Muscle of leg (tissue), 11 donors: ENCODE measurements around the gene LRRC3. TPM values are rescaled to one million over a fixed set of nuclear protein-coding genes. Genes with fewer than 3 reads are reported as not detected.

ENCODE experiments used
- DNase-seq: peaks from one replicate; pipeline ENCODE4 v3.0.0; 2013
- H3K27ac ChIP-seq: one replicate; pipeline ENCODE4 v1.5.1; 2013; ENCODE audit warnings: mild to moderate bottlenecking, low read length, control low read depth
- H3K27me3 ChIP-seq: one replicate; pipeline ENCODE4 v1.6.1; 2013; ENCODE audit warnings: low read length; ENCODE audit not compliant: control insufficient read depth, insufficient read depth
- H3K36me3 ChIP-seq: one replicate; pipeline ENCODE4 v1.6.1; 2013; ENCODE audit warnings: low read length; ENCODE audit not compliant: control insufficient read depth, insufficient read depth
- H3K4me1 ChIP-seq: one replicate; pipeline ENCODE4 v1.6.1; 2013; ENCODE audit warnings: low read length; ENCODE audit not compliant: control insufficient read depth, insufficient read depth
- H3K4me3 ChIP-seq: one replicate; pipeline ENCODE4 v1.5.1; 2013; ENCODE audit warnings: low read length, control low read depth
- H3K9me3 ChIP-seq: replicated peaks from 2 replicates; pipeline ENCODE4 v1.6.1; 2013; ENCODE audit warnings: low read depth, low read length; ENCODE audit not compliant: control insufficient read depth
- WGBS: methylation state at CpG from one replicate; pipeline ENCODE4 v1.1.5; 2013; ENCODE audit warnings: missing lambda C conversion rate; ENCODE audit not compliant: insufficient coverage; 5-methylcytosine and 5-hydroxymethylcytosine counted together
- polyA plus RNA-seq, 8 donors: library from polyadenylated mRNA; unstranded; fragments of 120-200 nt; gene quantifications; one replicate each; pipeline versions ENCODE4 v1.2.1 to v1.2.3, GENCODE V29; 2013; ENCODE audit warnings: inconsistent platforms in 1 of 8, low replicate concordance in 1 of 8; ENCODE audit not compliant: insufficient read length in 8 of 8, insufficient read depth in 1 of 8
- total RNA-seq: library from RNA; stranded (reverse); fragments of 120-200 nt; gene quantifications from one replicate; pipeline ENCODE4 v1.2.4, GENCODE V29; 2013

The LRRC3 gene
- total and polyA plus RNA-seq, 9 donors, result 0.98 to 4.2 (median 2.5) TPM

DNA sequence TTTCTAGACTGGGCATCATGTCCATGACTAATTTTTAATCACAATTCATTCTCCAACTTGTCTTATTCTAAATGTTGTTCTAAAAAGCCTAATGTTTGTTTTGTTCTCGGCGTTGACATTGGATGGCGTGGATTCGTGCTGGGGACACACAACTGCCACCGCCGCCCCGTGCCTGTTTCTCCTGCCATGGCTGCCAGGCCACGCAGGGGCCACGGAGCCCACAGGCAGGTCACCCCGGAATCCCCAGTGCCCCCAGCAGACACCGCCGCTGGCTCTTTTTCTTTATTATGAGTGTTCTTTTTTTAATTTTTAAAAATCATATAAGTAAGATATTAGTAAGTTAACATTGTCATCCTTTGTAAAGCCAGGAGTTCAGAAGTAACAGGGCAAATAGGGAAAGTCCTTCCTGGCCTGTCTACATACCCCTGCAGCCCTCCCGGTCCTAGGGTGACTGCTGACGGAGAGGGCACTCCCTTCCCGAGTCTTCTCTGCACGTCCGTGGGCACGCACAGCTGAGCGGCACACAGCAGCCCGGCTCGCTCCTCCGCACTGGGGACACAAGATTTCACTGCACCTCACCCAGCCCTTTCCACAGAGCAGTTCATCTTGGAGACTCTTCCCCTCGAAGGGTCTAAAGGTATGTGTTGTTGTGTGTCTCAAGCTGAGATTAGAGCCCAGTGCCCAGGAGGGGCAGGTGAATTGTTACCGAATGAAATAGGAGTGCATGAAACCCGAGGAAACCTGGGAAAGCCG lies 52.5 kb downstream of the LRRC3 start:
- WGBS, result 75% methylated on average over 20 of the region's 26 CpGs
- Histone ChIP-seq H3K27ac (no peak overlapping the region), H3K27me3 (peaks cover 11% of the 10 kb centered on the region), H3K9me3 (no peaks in the 10 kb centered on the region), H3K4me3 (no peak overlapping the region), H3K4me1 (peaks cover 9% of the 10 kb centered on the region), H3K36me3 (no peaks in the 10 kb centered on the region)
- no peak for DNase-seq

- Histone ChIP-seq H3K36me3 (no peaks in the 10 kb centered on the region), H3K4me1 (peaks cover 9% of the 10 kb centered on the region), H3K27ac (no peak overlapping the region), H3K4me3 (no peak overlapping the region), H3K27me3 (peaks cover 11% of the 10 kb centered on the region), H3K9me3 (no peaks in the 10 kb centered on the region)
- DNase-seq, result no peak
- 78% methylated on average over 4 of the region's 9 CpGs for WGBS
These were observed 53.1 kb downstream of the LRRC3 start for GRCh38 chr21:44508426-44508710.

DNA sequence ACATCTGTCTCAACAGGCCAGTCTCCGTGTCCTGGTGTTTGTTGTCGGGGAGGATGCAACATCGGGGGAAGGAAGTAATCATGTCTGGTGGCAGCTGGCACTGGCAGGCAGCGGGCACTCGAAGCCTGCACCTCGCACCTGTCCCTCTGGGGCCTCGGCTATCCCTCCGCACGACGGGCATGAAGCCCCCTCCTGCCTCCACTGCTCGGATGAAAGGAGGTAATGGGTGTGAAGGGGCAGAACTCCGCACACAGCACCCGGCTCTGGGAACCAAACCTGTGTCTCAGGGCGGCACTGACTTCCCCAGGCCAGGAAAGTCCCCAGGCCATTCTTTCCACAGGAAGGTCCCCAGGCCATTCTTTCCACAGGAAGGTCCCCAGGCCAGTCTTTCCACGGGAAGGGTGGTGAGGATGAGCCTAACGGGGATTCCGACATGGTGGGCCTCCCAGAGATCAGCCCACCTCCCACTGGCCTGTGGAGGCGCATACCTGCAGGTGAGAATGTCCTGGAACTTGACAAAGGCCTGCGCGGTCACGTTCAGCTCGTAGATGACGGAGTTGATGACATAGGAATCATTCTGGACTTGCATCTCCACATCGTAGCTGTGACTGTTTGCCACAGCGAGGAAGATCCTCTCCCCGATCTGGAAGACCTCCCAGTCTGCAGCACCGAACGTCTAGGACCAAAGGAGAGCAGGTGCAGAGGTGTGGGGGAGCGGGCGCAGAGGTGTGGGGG lies 53.6 kb downstream of the LRRC3 start:
- DNase-seq, result no peak
- H3K27me3 ChIP-seq, result peaks cover 11% of the 10 kb centered on the region

DNA sequence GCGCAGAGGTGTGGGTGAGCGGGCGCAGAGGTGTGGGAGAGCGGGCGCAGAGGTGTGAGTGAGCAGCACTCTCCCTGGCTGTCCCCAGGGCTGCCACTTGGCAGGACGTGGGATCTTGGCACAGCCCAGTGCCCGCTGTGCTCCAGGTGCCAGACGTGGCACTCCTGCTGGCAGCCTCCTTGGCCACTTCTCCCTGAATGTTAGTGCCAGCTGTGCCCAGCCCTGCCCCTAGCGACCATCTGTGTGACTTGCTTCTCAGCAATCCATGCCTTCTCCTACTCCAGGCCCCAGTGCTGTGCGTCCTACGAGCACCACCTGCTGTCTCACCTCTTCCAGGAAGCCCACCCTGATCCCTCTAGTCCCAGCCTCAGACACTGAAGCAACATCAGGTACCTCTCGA lies 54.2 kb downstream of the LRRC3 start:
- WGBS, result 62% methylated on average over 7 of the region's 12 CpGs
- Histone ChIP-seq H3K27ac (no peak overlapping the region), H3K4me1 (peaks cover 9% of the 10 kb centered on the region), H3K36me3 (no peaks in the 10 kb centered on the region), H3K4me3 (no peak overlapping the region), H3K27me3 (peaks cover 11% of the 10 kb centered on the region), H3K9me3 (no peaks in the 10 kb centered on the region)
- DNase-seq, result no peak

More for the DNA sequence above, 53.6 kb downstream of the LRRC3 start:
- H3K27ac ChIP-seq, result no peak overlapping the region
- H3K9me3 ChIP-seq, result no peaks in the 10 kb centered on the region
- H3K4me3 ChIP-seq, result no peak overlapping the region
- 85% methylated on average over 16 of the region's 30 CpGs for WGBS
- H3K4me1 ChIP-seq, result peaks cover 9% of the 10 kb centered on the region
- H3K36me3 ChIP-seq, result no peaks in the 10 kb centered on the region

- Histone ChIP-seq H3K27ac (no peak overlapping the region), H3K9me3 (no peaks in the 10 kb centered on the region), H3K4me3 (no peak overlapping the region), H3K27me3 (peaks cover 11% of the 10 kb centered on the region), H3K4me1 (peaks cover 9% of the 10 kb centered on the region), H3K36me3 (no peaks in the 10 kb centered on the region)
- no peak for DNase-seq
- 54% methylated on average over 18 of the region's 18 CpGs for WGBS
These were observed 54.8 kb downstream of the LRRC3 start for GRCh38 chr21:44510109-44510507.

DNA sequence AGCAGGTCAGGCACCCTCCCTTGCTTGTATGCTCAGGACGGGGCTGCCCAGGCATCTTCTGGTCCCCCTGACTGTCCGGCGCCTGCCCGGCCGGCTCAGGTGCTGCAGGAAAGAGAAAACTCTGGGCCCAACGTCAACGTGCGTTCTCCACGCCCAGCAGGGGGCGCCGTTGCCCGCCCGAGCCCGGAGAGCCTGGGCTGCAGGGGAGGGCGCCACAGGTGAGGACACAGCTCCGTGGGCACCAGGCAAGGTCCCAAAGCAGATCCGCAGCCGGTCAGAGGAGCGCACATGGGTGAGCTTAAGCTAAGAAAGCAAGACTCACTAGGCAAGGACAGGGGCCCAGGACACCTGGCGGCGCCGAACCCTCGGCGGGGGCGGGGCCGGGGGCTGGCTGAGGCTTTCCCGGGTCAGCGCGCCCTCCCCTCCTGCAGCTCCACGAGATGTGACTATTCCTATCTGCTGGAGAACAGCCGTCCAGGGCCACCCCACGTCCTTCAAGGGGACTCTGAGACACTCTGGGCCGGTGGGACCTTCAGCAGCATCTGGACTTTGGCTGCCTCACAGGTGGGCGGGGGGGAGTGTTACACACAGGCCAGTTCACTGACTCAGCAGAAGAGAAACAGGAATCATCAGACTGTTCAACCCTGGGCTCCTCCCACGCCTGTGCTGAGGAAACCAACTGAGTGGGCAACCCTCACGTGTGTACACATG lies 55.4 kb downstream of the LRRC3 start:
- no peak overlapping the region for H3K27ac ChIP-seq
- H3K4me1 ChIP-seq, result peaks cover 9% of the 10 kb centered on the region
- peaks cover 11% of the 10 kb centered on the region for H3K27me3 ChIP-seq
- no peaks in the 10 kb centered on the region for H3K36me3 ChIP-seq
- H3K4me3 ChIP-seq, result no peak overlapping the region
- peak; percentile 39 for DNase-seq
- WGBS, result 10% methylated on average over 36 of the region's 36 CpGs
- H3K9me3 ChIP-seq, result no peaks in the 10 kb centered on the region

DNA sequence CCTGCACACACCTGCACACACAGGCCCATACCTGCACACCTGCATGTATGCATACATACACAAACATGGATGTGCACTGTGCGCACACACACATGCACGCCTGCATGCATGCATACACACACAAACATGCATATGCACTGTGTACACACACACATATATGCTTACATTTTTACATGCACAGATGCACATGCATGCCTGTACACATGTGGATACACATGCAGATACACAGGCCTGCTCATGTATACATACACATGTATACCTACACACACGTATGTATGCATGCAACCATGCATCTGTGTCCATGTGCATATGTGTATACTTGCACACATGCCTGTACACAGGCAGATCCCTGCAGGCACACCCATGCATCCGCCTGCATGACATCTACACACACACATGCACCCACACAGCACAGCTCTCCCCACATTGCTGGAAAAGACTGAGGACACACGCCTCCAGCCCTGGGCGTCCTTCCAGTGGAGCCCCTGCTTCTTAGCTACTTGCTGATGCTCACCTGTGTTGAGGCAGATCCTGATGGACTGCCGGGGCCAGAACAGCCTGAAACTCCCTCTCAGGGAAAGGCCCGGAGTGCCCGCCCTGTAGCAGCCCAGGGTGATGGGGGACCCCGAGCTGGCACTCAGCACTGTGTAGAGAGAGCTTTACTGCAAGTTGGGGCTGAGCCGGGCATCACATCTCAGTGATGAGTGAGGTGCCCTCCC lies 56.1 kb downstream of the LRRC3 start:
- H3K27ac ChIP-seq, result no peak overlapping the region
- 79% methylated on average over 9 of the region's 11 CpGs for WGBS
- H3K9me3 ChIP-seq, result no peaks in the 10 kb centered on the region
- no peaks in the 10 kb centered on the region for H3K36me3 ChIP-seq
- H3K4me1 ChIP-seq, result peaks cover 9% of the 10 kb centered on the region
- H3K4me3 ChIP-seq, result no peak overlapping the region
- H3K27me3 ChIP-seq, result peaks cover 11% of the 10 kb centered on the region
- no peak for DNase-seq

Other genes with a start within 250 kb of the LRRC3 start
- gene ICOSLG, start 214.6 kb upstream of the LRRC3 start, total RNA-seq, result 1.9 TPM
- 10 to 100 TPM in 2 of 8 donors, 1 to 10 TPM in 6; 4.9 to 10.8 (median 8.4) TPM for gene ICOSLG, start 214.6 kb upstream of the LRRC3 start, polyA plus RNA-seq
- not detected for gene DNMT3L, start 193.6 kb upstream of the LRRC3 start, total RNA-seq
- not detected for gene DNMT3L, start 193.6 kb upstream of the LRRC3 start, polyA plus RNA-seq
- 0.04 TPM for gene AIRE, start 169.6 kb upstream of the LRRC3 start, total RNA-seq
- gene AIRE, start 169.6 kb upstream of the LRRC3 start, polyA plus RNA-seq, result under 1 TPM in 7 of 8 donors, not detected in 1; 0.04 to 0.72 (median 0.12) TPM
- 51.9 TPM for gene PFKL, start 155.5 kb upstream of the LRRC3 start, total RNA-seq
- gene PFKL, start 155.5 kb upstream of the LRRC3 start, polyA plus RNA-seq, result 10 to 100 TPM; 51.6 to 84.4 (median 66.0) TPM
- gene CFAP410, start 116.1 kb upstream of the LRRC3 start, total RNA-seq, result 15.9 TPM
- 10 to 100 TPM; 17.5 to 23.9 (median 20.2) TPM for gene CFAP410, start 116.1 kb upstream of the LRRC3 start, polyA plus RNA-seq
- 0.89 TPM for gene TRPM2, start 101.9 kb upstream of the LRRC3 start, total RNA-seq
- gene TRPM2, start 101.9 kb upstream of the LRRC3 start, polyA plus RNA-seq, result 1 to 10 TPM; 1.3 to 1.9 (median 1.5) TPM
- gene KRTAP10-1, start 84.7 kb downstream of the LRRC3 start, total RNA-seq, result not detected
- gene KRTAP10-1, start 84.7 kb downstream of the LRRC3 start, polyA plus RNA-seq, result not detected
- not detected for gene KRTAP10-2, start 96.0 kb downstream of the LRRC3 start, total RNA-seq
- gene KRTAP10-2, start 96.0 kb downstream of the LRRC3 start, polyA plus RNA-seq, result not detected
- gene KRTAP10-3, start 103.3 kb downstream of the LRRC3 start, total RNA-seq, result not detected
- not detected for gene KRTAP10-3, start 103.3 kb downstream of the LRRC3 start, polyA plus RNA-seq
- gene KRTAP10-4, start 118.2 kb downstream of the LRRC3 start, total RNA-seq, result not detected
- gene KRTAP10-4, start 118.2 kb downstream of the LRRC3 start, polyA plus RNA-seq, result not detected
- gene KRTAP10-5, start 125.1 kb downstream of the LRRC3 start, total RNA-seq, result not detected
- not detected for gene KRTAP10-5, start 125.1 kb downstream of the LRRC3 start, polyA plus RNA-seq
- not detected for gene KRTAP10-6, start 137.0 kb downstream of the LRRC3 start, total RNA-seq
- not detected for gene KRTAP10-6, start 137.0 kb downstream of the LRRC3 start, polyA plus RNA-seq
- not detected for gene KRTAP10-7, start 145.1 kb downstream of the LRRC3 start, total RNA-seq
- gene KRTAP10-7, start 145.1 kb downstream of the LRRC3 start, polyA plus RNA-seq, result not detected
- gene KRTAP10-8, start 156.6 kb downstream of the LRRC3 start, total RNA-seq, result not detected
- not detected for gene KRTAP10-8, start 156.6 kb downstream of the LRRC3 start, polyA plus RNA-seq
- gene KRTAP10-9, start 171.6 kb downstream of the LRRC3 start, total RNA-seq, result not detected
- not detected for gene KRTAP10-9, start 171.6 kb downstream of the LRRC3 start, polyA plus RNA-seq
- gene KRTAP10-10, start 181.8 kb downstream of the LRRC3 start, total RNA-seq, result not detected
- not detected for gene KRTAP10-10, start 181.8 kb downstream of the LRRC3 start, polyA plus RNA-seq
- not detected for gene KRTAP10-11, start 190.9 kb downstream of the LRRC3 start, total RNA-seq
- gene KRTAP10-11, start 190.9 kb downstream of the LRRC3 start, polyA plus RNA-seq, result not detected
- not detected for gene KRTAP12-4, start 199.1 kb downstream of the LRRC3 start, total RNA-seq
- gene KRTAP12-4, start 199.1 kb downstream of the LRRC3 start, polyA plus RNA-seq, result not detected
- gene KRTAP12-3, start 202.4 kb downstream of the LRRC3 start, total RNA-seq, result not detected
- not detected for gene KRTAP12-3, start 202.4 kb downstream of the LRRC3 start, polyA plus RNA-seq
- gene KRTAP12-2, start 211.4 kb downstream of the LRRC3 start, total RNA-seq, result not detected
- gene KRTAP12-2, start 211.4 kb downstream of the LRRC3 start, polyA plus RNA-seq, result not detected
- not detected for gene KRTAP12-1, start 226.7 kb downstream of the LRRC3 start, total RNA-seq
- gene KRTAP12-1, start 226.7 kb downstream of the LRRC3 start, polyA plus RNA-seq, result not detected
- not detected for gene KRTAP10-12, start 241.7 kb downstream of the LRRC3 start, total RNA-seq
- not detected for gene KRTAP10-12, start 241.7 kb downstream of the LRRC3 start, polyA plus RNA-seq